HepG2 (cell line): Measurements from ENCODE around the gene RPLP2. TPM values are rescaled to one million over a fixed set of nuclear protein-coding genes. Genes with fewer than 3 reads are reported as not detected.

Experiments used
- GFI1 ChIP-seq: sonication (generic); formaldehyde crosslinking; IDR thresholded peaks from 2 replicates; pipeline ENCODE4 v1.5.0; 2020; ENCODE audit warnings: missing genetic modification reagents, mild to moderate bottlenecking, borderline replicate concordance
- IKZF4 ChIP-seq: sonication (generic); formaldehyde crosslinking; IDR thresholded peaks from 2 replicates; pipeline ENCODE4 v1.5.1; 2020; ENCODE audit warnings: borderline replicate concordance, mild to moderate bottlenecking, low read depth, missing genetic modification reagents; ENCODE audit errors: not compliant biosample characterization
- IRF9 ChIP-seq: sonication (generic); formaldehyde crosslinking; IDR thresholded peaks from 2 replicates; pipeline ENCODE4 v1.8.0; 2022; ENCODE audit warnings: missing genetic modification reagents, mild to moderate bottlenecking, borderline replicate concordance
- NR2F2 ChIP-seq: IDR thresholded peaks from 2 replicates; pipeline ENCODE4 v1.6.1; 2012; ENCODE audit warnings: low read depth, inconsistent platforms, borderline replicate concordance
- PRDM4 ChIP-seq: sonication (generic); formaldehyde crosslinking; IDR thresholded peaks from 2 replicates; pipeline ENCODE4 v1.9.0; 2021; ENCODE audit warnings: missing genetic modification reagents, borderline replicate concordance
- RFXAP ChIP-seq: sonication (generic); formaldehyde crosslinking; IDR thresholded peaks from 2 replicates; pipeline ENCODE4 v1.4.0; 2020; ENCODE audit warnings: missing genetic modification reagents, borderline replicate concordance
- ZBTB25 ChIP-seq: IDR thresholded peaks from 2 replicates; pipeline ENCODE4 v1.6.1; 2018; ENCODE audit warnings: missing genetic modification reagents
- ZFP1 ChIP-seq: IDR thresholded peaks from 2 replicates; pipeline ENCODE4 v1.6.1; 2016
- ZNF260 ChIP-seq: sonication (generic); formaldehyde crosslinking; IDR thresholded peaks from 2 replicates; pipeline ENCODE4 v1.4.0; 2020; ENCODE audit warnings: missing genetic modification reagents, low read depth, mild to moderate bottlenecking, borderline replicate concordance
- ZNF382 ChIP-seq: sonication (generic); formaldehyde crosslinking; IDR thresholded peaks from 2 replicates; pipeline ENCODE4 v1.5.0; 2020; ENCODE audit warnings: missing genetic modification reagents, mild to moderate bottlenecking, borderline replicate concordance
- ZNF468 ChIP-seq: sonication (generic); formaldehyde crosslinking; IDR thresholded peaks from 2 replicates; pipeline ENCODE4 v1.8.0; 2022; ENCODE audit warnings: mild to moderate bottlenecking, moderate library complexity, missing genetic modification reagents
- ZNF792 ChIP-seq: IDR thresholded peaks from 2 replicates; pipeline ENCODE4 v1.6.1; 2016
- ZSCAN20 ChIP-seq: sonication (generic); formaldehyde crosslinking; IDR thresholded peaks from 2 replicates; pipeline ENCODE4 v1.4.0; 2020; ENCODE audit warnings: missing genetic modification reagents, mild to moderate bottlenecking, borderline replicate concordance
- polyA plus RNA-seq, 8 experiments: library from polyadenylated mRNA; depleted of rRNA in 3 of 8; stranded (reverse) in 7 of 8; unstranded in 1 of 8; fragments of >200 nt; fragmentation: Illumina TruSeq in 4 of 8; extraction: Trizol in 4 of 8; gene quantifications; 2 replicates each; pipeline versions ENCODE4 v1.2.1 to v1.2.3, GENCODE V29; 2011 to 2016; ENCODE audit warnings: low read depth in 4 of 8, missing spikeins in 1 of 8, mixed read lengths in 1 of 8; ENCODE audit not compliant: insufficient read depth in 1 of 8
- total RNA-seq, 5 experiments: library from RNA; depleted of rRNA; stranded (reverse); fragments of >200 nt; fragmentation: Illumina TruSeq; extraction: Trizol; gene quantifications; 2 replicates each; pipeline ENCODE4 v1.2.3, GENCODE V29; 2016; ENCODE audit warnings: low read depth in 1 of 5
- TF ChIP-seq, protein P1 (sequence below): sonication (generic); formaldehyde crosslinking; IDR thresholded peaks from 2 replicates; pipeline ENCODE4 v1.8.1; 2023; ENCODE audit warnings: mild to moderate bottlenecking, inconsistent platforms, moderate library complexity, missing genetic modification reagents, borderline replicate concordance
- TF ChIP-seq, protein P2 (sequence below): sonication (generic); formaldehyde crosslinking; IDR thresholded peaks from 2 replicates; pipeline ENCODE4 v1.5.1; 2020; ENCODE audit warnings: mild to moderate bottlenecking, missing genetic modification reagents
- TF ChIP-seq, protein P3 (sequence below): IDR thresholded peaks from 2 replicates; pipeline ENCODE4 v1.6.1; 2012; ENCODE audit warnings: low read depth, low read length, improper control_type of control experiment

RPLP2 gene
- total and polyA plus RNA-seq, 2 of the 13 experiments (the other 11 are each of a cell fraction or from before 2014, with no cell fraction given), result 978 to 2,106 TPM

- TF ChIP-seq, protein P1, sequence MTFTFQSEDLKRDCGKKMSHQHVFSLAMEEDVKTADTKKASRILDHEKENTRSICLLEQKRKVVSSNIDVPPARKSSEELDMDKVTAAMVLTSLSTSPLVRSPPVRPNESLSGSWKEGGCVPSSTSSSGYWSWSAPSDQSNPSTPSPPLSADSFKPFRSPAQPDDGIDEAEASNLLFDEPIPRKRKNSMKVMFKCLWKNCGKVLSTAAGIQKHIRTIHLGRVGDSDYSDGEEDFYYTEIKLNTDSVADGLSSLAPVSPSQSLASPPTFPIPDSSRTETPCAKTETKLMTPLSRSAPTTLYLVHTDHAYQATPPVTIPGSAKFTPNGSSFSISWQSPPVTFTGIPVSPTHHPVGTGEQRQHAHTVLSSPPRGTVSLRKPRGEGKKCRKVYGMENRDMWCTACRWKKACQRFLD (CRISPR knock-in tag), result no peak
- TF ChIP-seq ZSCAN20 (no peak), ZNF792 (CRISPR knock-in tag) (no peak), ZNF260 (CRISPR knock-in tag) (no peak), ZNF382 (no peak), RFXAP (CRISPR knock-in tag) (no peak; the same call in 1 of the 2 replicates), IRF9 (CRISPR knock-in tag) (no peak), IKZF4 (CRISPR knock-in tag) (no peak), ZFP1 (CRISPR knock-in tag) (no peak), ZBTB25 (CRISPR knock-in tag) (no peak), ZNF468 (no peak), GFI1 (no peak), PRDM4 (no peak), NR2F2 (no peak)
- TF ChIP-seq, protein P2, sequence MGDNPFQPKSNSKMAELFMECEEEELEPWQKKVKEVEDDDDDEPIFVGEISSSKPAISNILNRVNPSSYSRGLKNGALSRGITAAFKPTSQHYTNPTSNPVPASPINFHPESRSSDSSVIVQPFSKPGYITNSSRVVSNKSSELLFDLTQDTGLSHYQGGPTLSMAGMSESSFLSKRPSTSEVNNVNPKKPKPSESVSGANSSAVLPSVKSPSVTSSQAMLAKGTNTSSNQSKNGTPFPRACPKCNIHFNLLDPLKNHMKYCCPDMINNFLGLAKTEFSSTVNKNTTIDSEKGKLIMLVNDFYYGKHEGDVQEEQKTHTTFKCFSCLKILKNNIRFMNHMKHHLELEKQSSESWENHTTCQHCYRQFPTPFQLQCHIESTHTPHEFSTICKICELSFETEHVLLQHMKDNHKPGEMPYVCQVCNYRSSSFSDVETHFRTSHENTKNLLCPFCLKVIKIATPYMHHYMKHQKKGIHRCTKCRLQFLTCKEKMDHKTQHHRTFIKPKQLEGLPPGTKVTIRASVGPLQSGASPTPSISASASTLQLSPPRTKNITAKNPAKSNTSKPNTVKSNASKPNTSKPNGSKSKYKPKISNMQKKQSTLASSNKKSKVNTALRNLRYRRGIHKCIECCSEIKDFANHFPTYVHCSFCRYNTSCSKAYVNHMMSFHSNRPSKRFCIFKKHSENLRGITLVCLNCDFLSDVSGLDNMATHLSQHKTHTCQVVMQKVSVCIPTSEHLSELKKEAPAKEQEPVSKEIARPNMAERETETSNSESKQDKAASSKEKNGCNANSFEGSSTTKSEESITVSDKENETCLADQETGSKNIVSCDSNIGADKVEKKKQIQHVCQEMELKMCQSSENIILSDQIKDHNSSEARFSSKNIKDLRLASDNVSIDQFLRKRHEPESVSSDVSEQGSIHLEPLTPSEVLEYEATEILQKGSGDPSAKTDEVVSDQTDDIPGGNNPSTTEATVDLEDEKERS, result no peak
- TF ChIP-seq, protein P3, sequence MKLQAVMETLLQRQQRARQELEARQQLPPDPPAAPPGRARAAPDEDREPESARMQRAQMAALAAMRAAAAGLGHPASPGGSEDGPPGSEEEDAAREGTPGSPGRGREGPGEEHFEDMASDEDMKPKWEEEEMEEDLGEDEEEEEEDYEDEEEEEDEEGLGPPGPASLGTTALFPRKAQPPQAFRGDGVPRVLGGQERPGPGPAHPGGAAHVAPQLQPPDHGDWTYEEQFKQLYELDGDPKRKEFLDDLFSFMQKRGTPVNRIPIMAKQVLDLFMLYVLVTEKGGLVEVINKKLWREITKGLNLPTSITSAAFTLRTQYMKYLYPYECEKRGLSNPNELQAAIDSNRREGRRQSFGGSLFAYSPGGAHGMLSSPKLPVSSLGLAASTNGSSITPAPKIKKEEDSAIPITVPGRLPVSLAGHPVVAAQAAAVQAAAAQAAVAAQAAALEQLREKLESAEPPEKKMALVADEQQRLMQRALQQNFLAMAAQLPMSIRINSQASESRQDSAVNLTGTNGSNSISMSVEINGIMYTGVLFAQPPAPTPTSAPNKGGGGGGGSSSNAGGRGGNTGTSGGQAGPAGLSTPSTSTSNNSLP, result no peak
Measured at GRCh38 chr11:795634-796564, 13.9 kb upstream of the RPLP2 start (continued).
